Measurements from ENCODE around the gene FAM171A1. TPM values are rescaled to one million over a fixed set of nuclear protein-coding genes. Genes with fewer than 3 reads are reported as not detected.

FAM171A1 gene
- total RNA-seq, 2 donors from 2014 or later: 36.5 to 39.0 TPM

DNA sequence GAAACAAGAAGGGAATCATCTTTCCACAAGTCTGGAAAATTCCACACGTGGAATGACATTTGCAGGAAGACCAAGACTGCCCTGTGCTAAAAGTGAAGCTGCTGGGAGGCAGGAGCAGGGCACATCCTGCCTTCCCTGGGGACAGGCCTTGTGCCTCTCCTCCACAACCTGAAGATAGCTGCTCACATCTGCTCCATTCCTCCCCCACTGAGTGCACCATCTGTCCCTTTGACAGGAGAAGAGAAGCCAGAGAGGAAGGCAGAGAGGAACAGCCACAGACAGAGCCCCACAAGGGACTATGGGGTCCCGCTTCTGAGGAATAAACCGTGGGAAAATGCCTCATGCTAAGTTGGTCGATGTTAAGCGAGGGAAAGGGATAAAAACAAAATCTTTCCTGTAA, 15.9 kb upstream of the FAM171A1 start:
- WGBS, 2 experiments (ENCODE audit: insufficient coverage in 1 of 2, insufficient read length in 1 of 2): 81% methylated on average over 4 to 5 of the region's 5 CpGs
- peak overlapping the region; percentile 36 for H3K27ac ChIP-seq (ENCODE audit: low read depth, low read length)
- Mint-ChIP-seq H3K27me3 (ENCODE audit: insufficient read depth) (peaks cover 4% of the 10 kb centered on the region), H3K4me1 (peaks cover 7% of the 10 kb centered on the region), H3K9me3 (peaks cover 4% of the 10 kb centered on the region), H3K36me3 (ENCODE audit: low read depth) (no peaks in the 10 kb centered on the region), H3K27ac (no peak overlapping the region), H3K4me3 (no peak overlapping the region)
- H3K27me3 ChIP-seq (ENCODE audit: control insufficient read depth, insufficient read depth, low read length, poor library complexity, severe bottlenecking): no peaks in the 10 kb centered on the region
- TF ChIP-seq, protein P1, sequence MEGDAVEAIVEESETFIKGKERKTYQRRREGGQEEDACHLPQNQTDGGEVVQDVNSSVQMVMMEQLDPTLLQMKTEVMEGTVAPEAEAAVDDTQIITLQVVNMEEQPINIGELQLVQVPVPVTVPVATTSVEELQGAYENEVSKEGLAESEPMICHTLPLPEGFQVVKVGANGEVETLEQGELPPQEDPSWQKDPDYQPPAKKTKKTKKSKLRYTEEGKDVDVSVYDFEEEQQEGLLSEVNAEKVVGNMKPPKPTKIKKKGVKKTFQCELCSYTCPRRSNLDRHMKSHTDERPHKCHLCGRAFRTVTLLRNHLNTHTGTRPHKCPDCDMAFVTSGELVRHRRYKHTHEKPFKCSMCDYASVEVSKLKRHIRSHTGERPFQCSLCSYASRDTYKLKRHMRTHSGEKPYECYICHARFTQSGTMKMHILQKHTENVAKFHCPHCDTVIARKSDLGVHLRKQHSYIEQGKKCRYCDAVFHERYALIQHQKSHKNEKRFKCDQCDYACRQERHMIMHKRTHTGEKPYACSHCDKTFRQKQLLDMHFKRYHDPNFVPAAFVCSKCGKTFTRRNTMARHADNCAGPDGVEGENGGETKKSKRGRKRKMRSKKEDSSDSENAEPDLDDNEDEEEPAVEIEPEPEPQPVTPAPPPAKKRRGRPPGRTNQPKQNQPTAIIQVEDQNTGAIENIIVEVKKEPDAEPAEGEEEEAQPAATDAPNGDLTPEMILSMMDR (conservative IDR thresholded peaks at IDR 0.05): no peak
- peaks cover 3% of the 10 kb centered on the region for H3K9me3 ChIP-seq (ENCODE audit: control insufficient read depth, low read length)
- no peaks in the 10 kb centered on the region for H3K4me1 ChIP-seq (ENCODE audit: control insufficient read depth, insufficient read depth, low read length)
- no peak overlapping the region for H3K4me3 ChIP-seq (ENCODE audit: low read length)
- no peak overlapping the region for H3K9ac ChIP-seq (ENCODE audit: extremely low read depth, low read length, poor library complexity, severe bottlenecking)
- DNase-seq: peak; percentile 50
- no peaks in the 10 kb centered on the region for H3K36me3 ChIP-seq (ENCODE audit: control insufficient read depth, insufficient read depth, low read length)

DNA sequence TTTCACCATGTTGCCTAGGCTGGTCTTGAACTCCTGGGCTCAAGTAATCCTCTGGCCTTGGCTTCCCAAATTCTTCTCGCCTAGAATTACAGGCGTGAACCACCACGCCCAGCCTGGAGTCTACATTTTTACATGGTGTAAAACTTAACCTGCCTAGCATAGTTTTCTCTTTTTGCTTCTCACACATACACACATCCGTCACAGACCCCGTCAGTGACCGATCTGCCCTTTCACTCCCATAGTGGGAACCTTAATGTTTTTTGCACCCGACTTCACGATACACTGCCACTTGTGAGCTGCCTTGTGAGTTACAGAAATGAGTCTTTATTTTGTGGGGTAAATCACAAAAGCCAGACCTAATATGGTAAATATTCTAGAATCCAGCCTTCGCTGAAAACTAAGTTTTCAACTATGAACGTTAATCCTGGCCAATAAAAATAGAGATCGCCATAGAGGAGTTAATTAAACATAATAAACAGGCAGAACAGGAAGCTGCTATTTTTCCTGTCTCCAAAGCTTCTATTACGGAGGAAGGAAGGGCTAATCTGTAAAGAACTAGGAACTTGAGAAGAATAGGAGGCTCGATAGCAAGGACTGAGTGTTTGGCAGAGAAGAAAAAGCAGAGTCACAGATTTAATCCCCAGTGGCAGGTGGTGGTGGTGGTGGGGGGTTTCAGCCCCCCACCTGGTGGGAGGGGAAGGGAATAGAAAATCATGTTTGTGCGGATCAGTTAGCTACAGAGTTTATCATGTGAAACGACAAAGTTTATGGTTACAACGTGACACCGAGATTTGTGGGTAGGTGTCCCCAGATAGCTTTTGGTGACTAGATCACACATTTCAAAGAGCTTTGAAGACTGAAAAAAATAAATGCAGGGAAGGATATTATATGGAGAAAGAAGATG, 14.7 kb upstream of the FAM171A1 start:
- no peak for DNase-seq
- Mint-ChIP-seq H3K4me3 (no peak overlapping the region), H3K27ac (no peak overlapping the region), H3K4me1 (peaks cover 7% of the 10 kb centered on the region), H3K27me3 (ENCODE audit: insufficient read depth) (peaks cover 4% of the 10 kb centered on the region), H3K9me3 (peaks cover 4% of the 10 kb centered on the region), H3K36me3 (ENCODE audit: low read depth) (no peaks in the 10 kb centered on the region)
- H3K27ac ChIP-seq (ENCODE audit: low read depth, low read length): no peak overlapping the region
- H3K36me3 ChIP-seq (ENCODE audit: control insufficient read depth, insufficient read depth, low read length): no peaks in the 10 kb centered on the region
- no peaks in the 10 kb centered on the region for H3K4me1 ChIP-seq (ENCODE audit: control insufficient read depth, insufficient read depth, low read length)
- H3K27me3 ChIP-seq (ENCODE audit: control insufficient read depth, insufficient read depth, low read length, poor library complexity, severe bottlenecking): no peaks in the 10 kb centered on the region
- H3K9ac ChIP-seq (ENCODE audit: extremely low read depth, low read length, poor library complexity, severe bottlenecking): no peak overlapping the region
- no peak overlapping the region for H3K4me3 ChIP-seq (ENCODE audit: low read length)
- peaks cover 3% of the 10 kb centered on the region for H3K9me3 ChIP-seq (ENCODE audit: control insufficient read depth, low read length)
- TF ChIP-seq, protein P1 (conservative IDR thresholded peaks at IDR 0.05): no peak
- 91 to 96% methylated on average over 11 to 17 of the region's 17 CpGs for WGBS, 2 experiments (ENCODE audit: insufficient coverage in 1 of 2, insufficient read length in 1 of 2)

DNA sequence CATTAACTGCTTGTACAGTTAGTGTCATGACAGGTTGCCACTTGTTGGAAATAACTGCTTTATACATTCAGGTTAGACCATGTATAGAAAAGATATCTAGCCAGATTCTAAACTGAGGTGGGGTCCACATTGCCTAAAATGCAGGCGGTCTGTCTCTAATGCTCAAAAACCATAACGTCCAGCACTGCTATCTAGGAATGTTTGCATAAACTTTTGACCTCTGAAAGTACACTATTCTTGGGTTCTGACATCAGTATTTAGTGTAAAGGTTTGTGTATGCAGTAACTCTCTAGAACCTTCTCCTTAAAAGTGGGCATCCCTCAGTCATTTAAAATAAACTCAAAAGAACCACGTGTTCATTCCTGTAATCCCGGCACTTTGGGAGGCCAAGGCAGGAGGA, 10.3 kb upstream of the FAM171A1 start:
- DNase-seq: no peak
- Mint-ChIP-seq H3K9me3 (no peaks in the 10 kb centered on the region), H3K27ac (no peak overlapping the region), H3K4me3 (no peak overlapping the region), H3K4me1 (peaks cover 7% of the 10 kb centered on the region), H3K36me3 (ENCODE audit: low read depth) (no peaks in the 10 kb centered on the region), H3K27me3 (ENCODE audit: insufficient read depth) (peaks cover 4% of the 10 kb centered on the region)
- Histone ChIP-seq H3K36me3 (ENCODE audit: control insufficient read depth, insufficient read depth, low read length) (no peaks in the 10 kb centered on the region), H3K9me3 (ENCODE audit: control insufficient read depth, low read length) (no peaks in the 10 kb centered on the region), H3K4me3 (ENCODE audit: low read length) (no peak overlapping the region), H3K27ac (ENCODE audit: low read depth, low read length) (no peak overlapping the region), H3K4me1 (ENCODE audit: control insufficient read depth, insufficient read depth, low read length) (no peaks in the 10 kb centered on the region), H3K9ac (ENCODE audit: extremely low read depth, low read length, poor library complexity, severe bottlenecking) (no peak overlapping the region), H3K27me3 (ENCODE audit: control insufficient read depth, insufficient read depth, low read length, poor library complexity, severe bottlenecking) (no peaks in the 10 kb centered on the region)
- 77 to 83% methylated on average over 4 of the region's 4 CpGs for WGBS, 2 experiments (ENCODE audit: insufficient coverage in 1 of 2, insufficient read length in 1 of 2)
- TF ChIP-seq, protein P1 (conservative IDR thresholded peaks at IDR 0.05): no peak
